NCI-H510A (cell line): ENCODE measurements around the gene CST4.
A peak's percentile ranks its signal among the peaks of the same experiment; 100 is the strongest.
"Not testable (repeated sequence)": the region's sequence is repeated elsewhere in the genome, so short reads cannot be mapped to it uniquely, and the experiment has no call there.

ENCODE experiments used
- DNase-seq: peaks from one replicate; lab custom pipeline; 2025; lab: John Stamatoyannopoulos, UW

Gene CST4

DNA sequence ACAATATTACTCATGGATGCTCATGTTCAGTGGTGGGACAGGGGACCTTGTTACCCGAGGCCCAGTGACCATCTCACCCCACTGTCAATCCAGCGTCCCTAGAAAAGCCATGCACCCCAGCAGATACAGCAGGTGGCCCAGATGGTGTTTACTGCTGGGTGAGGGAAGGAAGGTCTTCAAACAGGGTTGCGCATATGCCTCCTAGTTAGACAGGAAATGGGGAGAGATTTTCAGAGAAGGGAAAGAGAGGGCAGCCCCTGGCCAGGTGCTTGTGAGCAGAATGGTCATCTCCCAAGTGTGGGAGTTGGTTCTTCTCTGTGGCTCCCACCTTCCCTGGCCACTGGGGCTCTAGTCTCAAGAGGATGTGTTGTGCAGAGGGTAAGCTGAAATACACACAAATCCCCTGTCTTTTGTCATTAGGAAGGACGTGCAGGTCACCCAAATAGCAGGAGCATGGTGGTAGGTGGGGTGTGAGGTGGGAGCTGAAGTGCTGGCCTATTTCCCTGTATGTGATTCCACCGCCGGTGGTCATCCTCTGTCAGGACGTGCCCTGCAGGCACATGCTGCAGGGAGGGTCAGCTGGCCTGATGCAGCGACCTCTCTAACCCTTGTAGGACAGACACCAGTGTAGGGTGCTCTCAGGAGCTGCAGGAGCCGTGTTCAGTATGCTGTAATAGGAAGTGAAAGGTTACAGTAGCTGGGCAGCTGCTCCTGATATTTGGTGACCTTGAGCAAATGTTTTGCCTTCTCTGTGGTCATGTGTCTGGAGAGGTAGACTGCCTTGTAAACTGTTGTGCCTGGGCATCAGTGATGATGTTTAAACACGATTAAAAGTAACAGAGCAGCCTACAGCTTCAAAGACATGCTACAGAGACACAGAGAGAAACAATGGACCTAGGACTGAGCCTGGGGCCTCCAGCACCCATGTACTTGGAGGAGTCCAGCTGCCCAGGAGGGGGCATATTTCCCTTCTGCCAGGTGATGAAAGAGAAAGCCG lies 47.9 kb downstream of the CST4 start:
- no peak for DNase-seq

DNA sequence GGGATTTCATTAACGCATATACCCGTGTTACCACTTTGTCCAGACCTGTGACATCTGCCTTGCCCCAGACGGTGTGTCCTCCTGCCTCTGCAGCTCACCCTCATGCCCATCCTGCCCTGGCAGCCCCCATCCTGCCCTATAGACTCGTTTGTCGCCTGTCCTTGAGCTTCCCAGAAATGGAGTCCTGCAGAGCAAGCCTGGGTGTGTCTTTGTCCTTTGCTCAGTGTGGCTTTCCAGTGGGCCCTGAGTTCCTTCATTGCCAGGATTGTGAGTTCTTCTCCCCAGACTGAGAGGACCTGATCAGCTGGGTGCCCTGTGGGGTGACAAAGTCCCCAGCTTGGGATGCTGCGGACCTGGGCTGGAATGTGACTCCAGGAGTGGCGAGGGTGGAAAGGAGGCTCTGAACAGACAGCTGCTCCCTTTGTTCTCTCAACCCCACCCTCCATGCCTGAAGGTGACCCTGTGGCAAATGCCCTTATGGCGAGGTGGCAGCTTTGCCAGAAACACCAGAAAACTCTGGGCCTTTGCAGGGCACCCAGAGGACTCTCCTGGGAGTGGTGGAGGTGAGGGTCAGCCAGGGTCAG lies 48.7 kb downstream of the CST4 start:
- DNase-seq, result no peak

DNA sequence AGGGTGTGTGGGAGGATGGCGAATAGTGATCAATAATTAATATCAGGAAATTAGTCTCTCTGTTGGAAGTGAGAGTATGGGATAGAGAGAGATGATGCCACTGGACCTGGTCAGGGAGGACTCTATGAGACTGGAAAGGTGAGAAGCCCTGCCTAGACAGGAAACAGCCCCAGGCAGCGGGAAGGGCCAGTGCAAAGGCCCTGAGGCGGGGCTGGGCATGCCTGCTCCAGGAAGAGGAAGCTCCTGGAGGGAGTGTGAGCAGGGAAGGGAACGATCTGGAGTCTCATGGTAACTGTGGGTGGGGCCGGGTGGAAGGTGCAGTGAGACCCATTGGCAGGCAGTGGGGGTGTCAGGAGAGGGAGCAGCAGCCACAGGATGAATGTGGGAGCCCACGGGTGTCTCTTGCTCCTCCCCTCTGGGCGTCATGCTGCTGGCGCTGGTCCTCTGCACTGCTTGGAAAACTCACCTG lies 49.3 kb downstream of the CST4 start:
- no peak for DNase-seq

DNA sequence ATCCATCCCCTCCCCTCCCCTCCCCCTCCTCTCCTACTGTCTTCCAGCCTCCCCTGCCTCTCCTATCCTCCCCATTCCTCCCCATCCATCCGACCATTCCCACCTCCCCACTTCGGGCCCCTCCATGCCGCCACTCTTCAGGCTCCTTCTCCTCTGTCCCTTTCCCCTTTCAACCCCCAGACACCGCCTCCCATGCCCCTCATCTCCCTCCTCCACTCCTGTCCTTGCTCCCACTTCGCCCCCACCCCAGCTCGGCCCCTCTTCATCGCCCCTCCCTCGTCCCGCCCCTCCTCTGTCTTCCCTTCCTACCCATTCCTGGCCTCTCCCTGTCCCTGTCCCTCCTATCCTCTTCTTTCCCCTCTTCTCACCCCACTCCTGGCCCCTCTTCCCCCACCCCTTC lies 50.5 kb downstream of the CST4 start:
- no peak for DNase-seq

DNA sequence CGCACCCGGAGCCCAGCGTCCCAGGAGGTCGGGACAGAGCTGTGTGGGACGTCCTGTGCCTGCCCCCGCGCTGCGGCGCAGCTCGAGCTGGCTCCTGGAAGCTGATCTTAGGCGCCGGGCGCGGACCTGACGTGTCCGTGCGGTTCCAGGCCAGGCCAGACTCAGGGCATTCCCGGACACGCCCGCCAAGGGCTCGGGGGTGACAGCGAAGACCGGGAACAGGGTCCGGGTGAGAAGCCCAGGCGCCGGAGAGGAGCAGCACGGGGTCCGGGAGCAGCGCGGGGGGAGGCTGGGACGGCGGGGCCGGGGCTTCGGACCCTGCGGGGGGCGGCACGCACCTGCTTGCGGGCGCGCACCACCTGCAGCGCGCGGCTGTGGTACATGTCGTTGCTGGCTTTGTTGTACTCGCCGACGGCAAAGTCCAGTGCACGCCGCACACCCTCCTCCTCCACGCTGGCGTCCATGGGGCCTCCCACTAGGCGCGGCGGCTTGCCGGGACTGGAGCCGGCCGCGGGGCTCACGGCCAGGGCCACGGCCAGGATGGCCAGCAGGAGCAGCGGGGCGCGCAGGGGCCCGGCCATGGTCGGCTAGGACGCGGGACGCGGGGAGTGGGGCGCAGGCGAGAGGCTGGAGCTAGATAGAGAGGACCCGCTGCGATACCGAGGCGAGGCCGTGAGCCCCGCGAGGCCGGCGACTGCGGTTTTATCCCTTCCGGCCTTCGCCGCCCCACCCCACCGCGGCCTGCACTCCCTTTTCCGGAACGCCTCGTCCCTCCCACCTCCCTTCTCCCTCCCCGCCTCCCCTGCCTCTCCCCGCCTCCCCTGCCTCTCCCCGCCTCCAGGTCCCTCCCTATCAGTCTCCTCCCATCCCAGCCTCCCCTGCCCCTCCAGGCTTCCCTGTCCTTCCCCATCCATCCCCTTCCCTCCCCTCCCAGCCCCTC lies 51.3 kb downstream of the CST4 start, which contains the start of gene CST3:
CST3 (minus strand) TSS at position 674 of the 940 bp plus-strand sequence; CDS start at position 581, 93 bp downstream.
- DNase-seq, result peak; percentile 90

DNA sequence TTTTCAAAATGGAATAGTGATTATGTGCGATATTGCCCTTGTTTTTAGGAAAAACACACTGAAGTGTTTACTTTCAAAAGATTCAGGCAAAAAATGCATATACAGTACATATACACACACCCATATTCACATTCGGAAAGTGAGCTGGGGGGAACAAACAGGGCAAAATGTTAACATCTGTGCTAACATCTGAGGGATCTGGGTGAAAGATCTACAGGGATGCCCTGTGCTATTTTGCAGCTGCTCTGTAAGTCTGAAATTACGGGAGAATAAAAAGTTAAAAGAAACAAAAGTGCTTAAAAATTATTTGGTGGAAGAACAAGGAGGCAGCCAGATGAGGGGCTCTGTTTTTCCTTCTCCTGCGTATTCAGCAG lies 51.9 kb downstream of the CST4 start:
- DNase-seq, result no peak

DNA sequence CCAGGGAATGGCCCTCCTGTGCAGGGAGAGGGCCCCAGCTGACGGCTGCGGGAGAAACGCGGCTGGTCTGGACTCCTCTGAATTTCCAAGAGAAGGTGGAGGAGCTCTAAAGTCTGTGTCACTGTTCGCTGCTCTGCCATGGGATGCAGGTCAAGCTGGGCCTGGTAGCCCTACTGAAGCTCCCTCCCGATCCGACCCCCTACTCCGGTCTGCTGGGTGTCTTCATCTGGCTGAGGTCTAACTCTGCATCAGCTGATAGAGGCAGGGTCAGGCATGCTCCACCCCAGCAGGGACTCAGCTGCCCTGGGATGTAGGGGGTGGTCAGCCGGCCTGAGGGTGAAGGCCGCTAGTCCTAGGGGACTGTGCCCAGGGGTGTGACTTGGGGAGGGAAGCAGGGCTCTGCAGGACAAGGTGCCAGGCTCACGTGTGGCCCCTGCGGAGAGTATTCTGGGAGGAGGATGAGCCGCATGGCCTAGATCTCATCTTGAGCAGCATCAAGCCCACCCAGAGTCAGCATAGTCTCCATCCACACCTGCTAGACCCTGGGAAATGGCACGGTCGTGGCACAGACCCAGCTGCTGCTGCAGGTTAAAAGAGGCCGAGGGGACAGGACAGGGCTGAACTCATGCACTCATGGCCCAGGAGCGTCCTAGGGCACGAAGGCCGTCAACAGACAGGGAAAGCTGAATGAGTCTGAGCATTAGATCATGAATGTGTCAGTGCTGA lies 52.5 kb downstream of the CST4 start:
- DNase-seq, result no peak

DNA sequence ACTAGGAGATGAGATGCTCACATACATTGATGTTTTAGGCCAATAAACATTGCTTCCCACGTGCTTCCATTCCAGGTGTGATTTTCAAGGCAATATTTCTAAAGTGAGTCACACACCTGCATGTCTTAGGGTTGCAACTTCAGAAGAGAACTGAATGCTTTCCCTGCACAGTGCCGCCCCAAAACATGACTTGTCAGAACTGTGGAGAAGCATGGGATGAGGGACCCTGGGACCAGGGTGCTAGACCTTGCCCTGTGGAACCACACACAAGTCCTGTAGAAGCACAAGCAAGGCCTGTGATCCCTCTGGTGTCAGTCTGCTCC lies 53.1 kb downstream of the CST4 start:
- not testable (repeated sequence) for DNase-seq
